Panc1 (cell line): ENCODE results near the gene OPHN1.

Source experiments
- SIN3A ChIP-seq: IDR thresholded peaks from 2 replicates; pipeline ENCODE4 v1.6.1; 2012; ENCODE audit warnings: low read depth, mild to moderate bottlenecking, low read length, moderate library complexity, borderline replicate concordance; ENCODE audit not compliant: insufficient read depth
- TF ChIP-seq, protein P1 (sequence below): fragments of 450-650 bp; IDR thresholded peaks from 2 replicates; pipeline ENCODE4 v1.5.1; 2017; ENCODE audit warnings: mild to moderate bottlenecking

DNA sequence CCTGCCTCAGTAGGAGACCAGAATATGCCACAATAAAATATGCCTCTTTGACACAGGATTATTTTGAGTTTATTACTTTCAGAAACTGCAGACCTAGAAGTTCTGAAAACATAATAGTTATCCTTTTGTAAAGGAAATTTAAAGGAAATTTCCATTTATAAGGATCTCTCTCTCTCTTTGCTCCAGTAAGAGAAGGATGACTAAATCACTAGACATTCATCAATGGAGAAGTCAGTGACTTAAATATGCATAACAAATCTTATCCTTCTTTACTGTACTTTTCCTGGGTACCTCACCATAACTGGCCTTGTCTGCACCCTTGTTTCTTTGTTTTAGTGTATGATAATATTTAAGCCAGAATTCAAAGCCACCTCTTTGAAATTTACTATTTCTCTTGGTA, 28.3 kb upstream of the OPHN1 start:
- TF ChIP-seq, protein P1, sequence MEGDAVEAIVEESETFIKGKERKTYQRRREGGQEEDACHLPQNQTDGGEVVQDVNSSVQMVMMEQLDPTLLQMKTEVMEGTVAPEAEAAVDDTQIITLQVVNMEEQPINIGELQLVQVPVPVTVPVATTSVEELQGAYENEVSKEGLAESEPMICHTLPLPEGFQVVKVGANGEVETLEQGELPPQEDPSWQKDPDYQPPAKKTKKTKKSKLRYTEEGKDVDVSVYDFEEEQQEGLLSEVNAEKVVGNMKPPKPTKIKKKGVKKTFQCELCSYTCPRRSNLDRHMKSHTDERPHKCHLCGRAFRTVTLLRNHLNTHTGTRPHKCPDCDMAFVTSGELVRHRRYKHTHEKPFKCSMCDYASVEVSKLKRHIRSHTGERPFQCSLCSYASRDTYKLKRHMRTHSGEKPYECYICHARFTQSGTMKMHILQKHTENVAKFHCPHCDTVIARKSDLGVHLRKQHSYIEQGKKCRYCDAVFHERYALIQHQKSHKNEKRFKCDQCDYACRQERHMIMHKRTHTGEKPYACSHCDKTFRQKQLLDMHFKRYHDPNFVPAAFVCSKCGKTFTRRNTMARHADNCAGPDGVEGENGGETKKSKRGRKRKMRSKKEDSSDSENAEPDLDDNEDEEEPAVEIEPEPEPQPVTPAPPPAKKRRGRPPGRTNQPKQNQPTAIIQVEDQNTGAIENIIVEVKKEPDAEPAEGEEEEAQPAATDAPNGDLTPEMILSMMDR: no peak
- TF ChIP-seq SIN3A: no peak
